IMR-90 (cell line): Measurements from ENCODE around the gene CDC73. TPM values are rescaled to one million over a fixed set of nuclear protein-coding genes. Genes with fewer than 3 reads are reported as not detected.

Experiments used
- ATAC-seq: fragments of 200-7000 bp; cut with Tn5 transposase; 2 replicates; pipeline ENCODE4 v1.9.1; 2020; ENCODE audit warnings: low read depth, mild to moderate bottlenecking, moderate library complexity
- BruUV-seq: library from RNA; stranded (reverse); fragments of 400-500 nt; replicated peaks from 2 replicates; lab custom pipeline; 2021; lab: Mats Ljungman, UMichigan
- CTCF ChIA-PET: fragments of 300-600 bp; formaldehyde crosslinking; extraction: SDS; loops from one replicate; lab custom pipeline; 2021; ENCODE audit warnings: antibody characterized with exemption; lab: Yijun Ruan, JAX
- POLR2A ChIA-PET: fragments of 300-600 bp; sonication (Branson Sonifier 250); formaldehyde crosslinking; loops from one replicate; lab custom pipeline; 2022; ENCODE audit warnings: antibody characterized with exemption; ENCODE audit not compliant: unreplicated experiment; lab: Charles Lee
- DNase-seq: peaks from one replicate; pipeline ENCODE4 v3.0.0; 2013
- H2AFZ ChIP-seq: replicated peaks from 2 replicates; pipeline ENCODE3; 2013; ENCODE audit warnings: low read length, mild to moderate bottlenecking; ENCODE audit not compliant: poor library complexity
- H2AK5ac ChIP-seq: 2 replicates; pipeline ENCODE4 v1.6.1; 2013; ENCODE audit warnings: low read depth, low read length, inconsistent platforms
- H2AK9ac ChIP-seq: replicated peaks from 2 replicates; pipeline ENCODE3; 2013; ENCODE audit warnings: mild to moderate bottlenecking, low read depth, low read length, moderate library complexity; ENCODE audit not compliant: poor library complexity
- H2BK120ac ChIP-seq: 2 replicates; pipeline ENCODE4 v1.6.1; 2013; ENCODE audit warnings: low read depth, low read length, inconsistent platforms
- H2BK15ac ChIP-seq: 3 replicates; pipeline ENCODE4 v1.6.1; 2013; ENCODE audit warnings: low read depth, low read length, inconsistent platforms
- H2BK20ac ChIP-seq: 2 replicates; pipeline ENCODE4 v1.6.1; 2013; ENCODE audit warnings: low read depth, mild to moderate bottlenecking, inconsistent platforms, low read length, moderate library complexity
- H2BK5ac ChIP-seq: 2 replicates; pipeline ENCODE4 v1.6.1; 2013; ENCODE audit warnings: mild to moderate bottlenecking, low read depth, low read length, inconsistent platforms; ENCODE audit not compliant: poor library complexity, severe bottlenecking
- H3K14ac ChIP-seq: replicated peaks from 2 replicates; pipeline ENCODE4 v1.6.1; 2013; ENCODE audit warnings: low read depth, low read length, inconsistent platforms
- H3K18ac ChIP-seq: 2 replicates; pipeline ENCODE4 v1.6.1; 2013; ENCODE audit warnings: low read depth, low read length, control low read depth
- H3K23ac ChIP-seq: 2 replicates; pipeline ENCODE4 v1.6.1; 2013; ENCODE audit warnings: low read depth, low read length, inconsistent platforms
- H3K27ac ChIP-seq: 2 replicates; pipeline ENCODE4 v1.5.1; 2013; ENCODE audit warnings: mild to moderate bottlenecking, control low read depth, low read length; ENCODE audit not compliant: insufficient read depth
- H3K27me3 ChIP-seq: 2 replicates; pipeline ENCODE4 v1.6.1; 2013; ENCODE audit warnings: low read length; ENCODE audit not compliant: control insufficient read depth, insufficient read depth
- H3K36me3 ChIP-seq: 2 replicates; pipeline ENCODE4 v1.6.1; 2013; ENCODE audit warnings: low read length, mixed read lengths; ENCODE audit not compliant: control insufficient read depth, insufficient read depth
- H3K4ac ChIP-seq: 2 replicates; pipeline ENCODE4 v1.6.1; 2013; ENCODE audit warnings: low read depth, low read length, inconsistent platforms
- H3K4me1 ChIP-seq: 2 replicates; pipeline ENCODE4 v1.6.1; 2013; ENCODE audit warnings: low read length, mixed read lengths; ENCODE audit not compliant: control insufficient read depth, insufficient read depth
- H3K4me2 ChIP-seq: 2 replicates; pipeline ENCODE4 v1.6.1; 2013; ENCODE audit warnings: low read depth, mild to moderate bottlenecking, control low read depth, low read length, moderate library complexity
- H3K4me3 ChIP-seq: 2 replicates; pipeline ENCODE4 v1.5.1; 2013; ENCODE audit warnings: low read depth, mild to moderate bottlenecking, control low read depth, low read length, moderate library complexity; ENCODE audit not compliant: insufficient read depth
- H3K56ac ChIP-seq: 2 replicates; pipeline ENCODE4 v1.6.1; 2013; ENCODE audit warnings: low read length, inconsistent platforms; ENCODE audit not compliant: insufficient read depth; ENCODE audit errors: extremely low read depth
- H3K79me1 ChIP-seq, 2 experiments: 2 replicates each; pipeline ENCODE4 v1.6.1; 2013; ENCODE audit warnings: low read length in 2 of 2, inconsistent platforms in 1 of 2, low read depth in 1 of 2
- H3K9ac ChIP-seq: 2 replicates; pipeline ENCODE4 v1.6.1; 2013; ENCODE audit warnings: low read depth, low read length, control low read depth
- H3K9me1 ChIP-seq: 2 replicates; pipeline ENCODE4 v1.6.1; 2013; ENCODE audit warnings: low read length, inconsistent platforms; ENCODE audit not compliant: insufficient read depth
- H3K9me3 ChIP-seq: 2 replicates; pipeline ENCODE4 v1.6.1; 2013; ENCODE audit warnings: low read length; ENCODE audit not compliant: control insufficient read depth, insufficient read depth
- H4K20me1 ChIP-seq: 2 replicates; pipeline ENCODE4 v1.6.1; 2013; ENCODE audit warnings: low read length, inconsistent platforms; ENCODE audit not compliant: insufficient read depth
- H4K5ac ChIP-seq: 2 replicates; pipeline ENCODE4 v1.6.1; 2013; ENCODE audit warnings: mild to moderate bottlenecking, low read depth, low read length, control low read depth
- H4K8ac ChIP-seq, 2 experiments: 2 replicates each; pipeline ENCODE4 v1.6.1; 2013; ENCODE audit warnings: low read depth in 2 of 2, low read length in 2 of 2, control low read depth in 1 of 2, inconsistent platforms in 1 of 2
- H4K91ac ChIP-seq: 2 replicates; pipeline ENCODE4 v1.6.1; 2013; ENCODE audit warnings: low read depth, low read length, inconsistent platforms; ENCODE audit not compliant: insufficient read depth
- CHD1 ChIP-seq: IDR thresholded peaks from 2 replicates; pipeline ENCODE4 v1.6.1; 2012; ENCODE audit warnings: low read depth, low read length, improper control_type of control experiment
- CTCF ChIP-seq: conservative IDR thresholded peaks from 2 replicates; pipeline ENCODE4 v1.5.1; 2012; ENCODE audit warnings: mild to moderate bottlenecking, low read depth, low read length, improper control_type of control experiment
- FOS ChIP-seq: fragments of 150-350 bp; IDR thresholded peaks from 2 replicates; pipeline ENCODE4 v1.6.1; 2016; ENCODE audit warnings: low read depth, low read length
- MAFK ChIP-seq: IDR thresholded peaks from 2 replicates; pipeline ENCODE4 v1.6.1; 2012; ENCODE audit warnings: low read depth, low read length, improper control_type of control experiment
- NFE2L2 ChIP-seq: fragments of 150-350 bp; IDR thresholded peaks from 2 replicates; pipeline ENCODE4 v1.6.1; 2016; ENCODE audit warnings: low read depth, mild to moderate bottlenecking, low read length
- RAD21 ChIP-seq: IDR thresholded peaks from 2 replicates; pipeline ENCODE4 v1.6.1; 2012; ENCODE audit warnings: low read length, improper control_type of control experiment
- RFX5 ChIP-seq: IDR thresholded peaks from 2 replicates; pipeline ENCODE4 v1.8.0; 2012; ENCODE audit warnings: low read depth, mild to moderate bottlenecking, low read length, moderate library complexity
- SMC3 ChIP-seq: fragments of 150-350 bp; IDR thresholded peaks from 2 replicates; pipeline ENCODE4 v1.6.1; 2016; ENCODE audit warnings: low read depth, mild to moderate bottlenecking, antibody characterized with exemption, low read length, moderate library complexity
- WGBS, 2 experiments: methylation state at CpG; one replicate each; pipeline versions ENCODE4 v1.1.5 to v1.1.7; 2013; ENCODE audit warnings: missing lambda C conversion rate in 2 of 2; ENCODE audit not compliant: insufficient read length in 1 of 2; ENCODE audit errors: extremely low coverage in 2 of 2; 5-methylcytosine and 5-hydroxymethylcytosine counted together
- dilution Hi-C: fragments of 300-500 bp; cut with HindIII; formaldehyde crosslinking; loops from one replicate; pipeline ENCODE4 v1.14.3; 2018; ENCODE audit warnings: low sequenced_read_pairs; ENCODE audit not compliant: unreplicated experiment
- in situ Hi-C: fragments of 300-500 bp; cut with MboI; formaldehyde crosslinking; loops from 3 replicates; pipeline ENCODE4 v1.14.3; 2019; ENCODE audit warnings: low sequenced_read_pairs, inconsistent platforms, mixed read lengths
- intact Hi-C: fragments of 100-400 bp; cut with micrococcal nuclease; formaldehyde crosslinking; loops from 2 replicates; pipeline ENCODE4 v1.10.0; 2022
- polyA plus RNA-seq, 3 experiments: library from polyadenylated mRNA; depleted of rRNA; stranded (reverse); fragments of >200 nt; gene quantifications; 2 replicates each; pipeline ENCODE4 v1.2.3, GENCODE V29; 2012; ENCODE audit warnings: low replicate concordance in 1 of 3
- total RNA-seq: library from RNA; depleted of rRNA; stranded (reverse); fragments of >200 nt; gene quantifications from 2 replicates; pipeline ENCODE4 v1.2.3, GENCODE V29; 2012
- TF ChIP-seq, protein P1 (sequence below): fragments of 150-350 bp; IDR thresholded peaks from 2 replicates; pipeline ENCODE4 v1.6.1; 2016; ENCODE audit warnings: low read depth, mild to moderate bottlenecking, low read length, moderate library complexity, borderline replicate concordance
- TF ChIP-seq, protein P2 (sequence below): fragments of 150-350 bp; IDR thresholded peaks from 2 replicates; pipeline ENCODE4 v1.6.1; 2017; ENCODE audit warnings: mild to moderate bottlenecking, antibody characterized with exemption, low read length, low read depth

CDC73 gene
- total and polyA plus RNA-seq, 2 of the 4 experiments (the other 2 are of a cell fraction): 22.1 to 29.6 TPM

- no peak overlapping the region for H3K4me3 ChIP-seq
- H3K14ac ChIP-seq: no peak overlapping the region
- H2AFZ ChIP-seq: no peak overlapping the region
- ChIA-PET POLR2A (no interaction called here), CTCF (interaction anchor here (0.6 to 0.7 kb wide), 2 partner anchors 404 to 453 kb away, joined by 3 read pairs; no protein-coding TSS in a partner anchor)
- H2BK15ac ChIP-seq: no peak overlapping the region
- H3K27me3 ChIP-seq: no peaks in the 10 kb centered on the region
- H4K91ac ChIP-seq: no peak overlapping the region
- no peak for TF ChIP-seq CHD1
- TF ChIP-seq, protein P1, sequence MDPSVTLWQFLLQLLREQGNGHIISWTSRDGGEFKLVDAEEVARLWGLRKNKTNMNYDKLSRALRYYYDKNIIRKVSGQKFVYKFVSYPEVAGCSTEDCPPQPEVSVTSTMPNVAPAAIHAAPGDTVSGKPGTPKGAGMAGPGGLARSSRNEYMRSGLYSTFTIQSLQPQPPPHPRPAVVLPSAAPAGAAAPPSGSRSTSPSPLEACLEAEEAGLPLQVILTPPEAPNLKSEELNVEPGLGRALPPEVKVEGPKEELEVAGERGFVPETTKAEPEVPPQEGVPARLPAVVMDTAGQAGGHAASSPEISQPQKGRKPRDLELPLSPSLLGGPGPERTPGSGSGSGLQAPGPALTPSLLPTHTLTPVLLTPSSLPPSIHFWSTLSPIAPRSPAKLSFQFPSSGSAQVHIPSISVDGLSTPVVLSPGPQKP: no peak
- TF ChIP-seq RAD21: peak; percentile 55
- TF ChIP-seq, protein P2, sequence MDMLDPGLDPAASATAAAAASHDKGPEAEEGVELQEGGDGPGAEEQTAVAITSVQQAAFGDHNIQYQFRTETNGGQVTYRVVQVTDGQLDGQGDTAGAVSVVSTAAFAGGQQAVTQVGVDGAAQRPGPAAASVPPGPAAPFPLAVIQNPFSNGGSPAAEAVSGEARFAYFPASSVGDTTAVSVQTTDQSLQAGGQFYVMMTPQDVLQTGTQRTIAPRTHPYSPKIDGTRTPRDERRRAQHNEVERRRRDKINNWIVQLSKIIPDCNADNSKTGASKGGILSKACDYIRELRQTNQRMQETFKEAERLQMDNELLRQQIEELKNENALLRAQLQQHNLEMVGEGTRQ: no peak
- TF ChIP-seq CTCF: peak; percentile 47
- TF ChIP-seq FOS: no peak
- TF ChIP-seq SMC3: peak; percentile 9; the same call in 1 of the 2 replicates
- no peak for TF ChIP-seq MAFK
- no peak for TF ChIP-seq NFE2L2
- no peak for TF ChIP-seq RFX5
- peaks cover 25 to 28% of the 10 kb centered on the region in 2 experiments; a peak in 3 of 4 replicates for H3K79me1 ChIP-seq
- dilution Hi-C loops: no loop called here
- H2BK120ac ChIP-seq: no peak overlapping the region
- H3K4me1 ChIP-seq: no peaks in the 10 kb centered on the region
- no peak overlapping the region for H3K27ac ChIP-seq
- H3K9me1 ChIP-seq: no peaks in the 10 kb centered on the region
- H3K56ac ChIP-seq: no peak overlapping the region
- no peak overlapping the region for H3K18ac ChIP-seq
- peak; percentile 27; the same call in 1 of the 2 replicates for ATAC-seq
- H2AK9ac ChIP-seq: no peak overlapping the region
- in situ Hi-C loops: no loop called here
- H2BK5ac ChIP-seq: no peak overlapping the region
- H3K9ac ChIP-seq: no peak overlapping the region
- H3K4me2 ChIP-seq: no peak overlapping the region
- peaks cover 27% of the 10 kb centered on the region for H3K36me3 ChIP-seq
- DNase-seq: peak; percentile 41
- H4K20me1 ChIP-seq: peaks cover 9% of the 10 kb centered on the region; the same call in 1 of the 2 replicates
- no peak overlapping the region for H2BK20ac ChIP-seq
- no peak overlapping the region for H3K23ac ChIP-seq
- H2AK5ac ChIP-seq: no peak overlapping the region
- H4K5ac ChIP-seq: no peak overlapping the region
- no CpG with 5 or more reads among the region's 1 CpG for WGBS, 2 experiments
- no peaks in the 10 kb centered on the region for H3K9me3 ChIP-seq
- intact Hi-C loops: no loop called here
- no peak overlapping the region for H3K4ac ChIP-seq
- H4K8ac ChIP-seq: no peak overlapping the region
- no TSS peak for BruUV-seq
Measured at GRCh38 chr1:193143285-193143684, 21.5 kb downstream of the CDC73 start.
